IMR-90 (cell line): ENCODE measurements around the gene SLX4IP. TPM values are rescaled to one million over a fixed set of nuclear protein-coding genes. Genes with fewer than 3 reads are reported as not detected.

Experiments
- ATAC-seq: fragments of 200-7000 bp; cut with Tn5 transposase; 2 replicates; pipeline ENCODE4 v1.9.1; 2020; ENCODE audit warnings: low read depth, mild to moderate bottlenecking, moderate library complexity
- BruUV-seq: library from RNA; stranded (reverse); fragments of 400-500 nt; replicated peaks from 2 replicates; lab custom pipeline; 2021; lab: Mats Ljungman, UMichigan
- CTCF ChIA-PET: fragments of 300-600 bp; formaldehyde crosslinking; extraction: SDS; loops from one replicate; lab custom pipeline; 2021; ENCODE audit warnings: antibody characterized with exemption; lab: Yijun Ruan, JAX
- POLR2A ChIA-PET: fragments of 300-600 bp; sonication (Branson Sonifier 250); formaldehyde crosslinking; loops from one replicate; lab custom pipeline; 2022; ENCODE audit warnings: antibody characterized with exemption; ENCODE audit not compliant: unreplicated experiment; lab: Charles Lee
- DNase-seq: peaks from one replicate; pipeline ENCODE4 v3.0.0; 2013
- H2AFZ ChIP-seq: replicated peaks from 2 replicates; pipeline ENCODE3; 2013; ENCODE audit warnings: low read length, mild to moderate bottlenecking; ENCODE audit not compliant: poor library complexity
- H2AK5ac ChIP-seq: 2 replicates; pipeline ENCODE4 v1.6.1; 2013; ENCODE audit warnings: low read depth, low read length, inconsistent platforms
- H2AK9ac ChIP-seq: replicated peaks from 2 replicates; pipeline ENCODE3; 2013; ENCODE audit warnings: mild to moderate bottlenecking, low read depth, low read length, moderate library complexity; ENCODE audit not compliant: poor library complexity
- H2BK120ac ChIP-seq: 2 replicates; pipeline ENCODE4 v1.6.1; 2013; ENCODE audit warnings: low read depth, low read length, inconsistent platforms
- H2BK15ac ChIP-seq: 3 replicates; pipeline ENCODE4 v1.6.1; 2013; ENCODE audit warnings: low read depth, low read length, inconsistent platforms
- H2BK20ac ChIP-seq: 2 replicates; pipeline ENCODE4 v1.6.1; 2013; ENCODE audit warnings: low read depth, mild to moderate bottlenecking, inconsistent platforms, low read length, moderate library complexity
- H2BK5ac ChIP-seq: 2 replicates; pipeline ENCODE4 v1.6.1; 2013; ENCODE audit warnings: mild to moderate bottlenecking, low read depth, low read length, inconsistent platforms; ENCODE audit not compliant: poor library complexity, severe bottlenecking
- H3K14ac ChIP-seq: replicated peaks from 2 replicates; pipeline ENCODE4 v1.6.1; 2013; ENCODE audit warnings: low read depth, low read length, inconsistent platforms
- H3K18ac ChIP-seq: 2 replicates; pipeline ENCODE4 v1.6.1; 2013; ENCODE audit warnings: low read depth, low read length, control low read depth
- H3K23ac ChIP-seq: 2 replicates; pipeline ENCODE4 v1.6.1; 2013; ENCODE audit warnings: low read depth, low read length, inconsistent platforms
- H3K27ac ChIP-seq: 2 replicates; pipeline ENCODE4 v1.5.1; 2013; ENCODE audit warnings: mild to moderate bottlenecking, control low read depth, low read length; ENCODE audit not compliant: insufficient read depth
- H3K27me3 ChIP-seq: 2 replicates; pipeline ENCODE4 v1.6.1; 2013; ENCODE audit warnings: low read length; ENCODE audit not compliant: control insufficient read depth, insufficient read depth
- H3K36me3 ChIP-seq: 2 replicates; pipeline ENCODE4 v1.6.1; 2013; ENCODE audit warnings: low read length, mixed read lengths; ENCODE audit not compliant: control insufficient read depth, insufficient read depth
- H3K4ac ChIP-seq: 2 replicates; pipeline ENCODE4 v1.6.1; 2013; ENCODE audit warnings: low read depth, low read length, inconsistent platforms
- H3K4me1 ChIP-seq: 2 replicates; pipeline ENCODE4 v1.6.1; 2013; ENCODE audit warnings: low read length, mixed read lengths; ENCODE audit not compliant: control insufficient read depth, insufficient read depth
- H3K4me2 ChIP-seq: 2 replicates; pipeline ENCODE4 v1.6.1; 2013; ENCODE audit warnings: low read depth, mild to moderate bottlenecking, control low read depth, low read length, moderate library complexity
- H3K4me3 ChIP-seq: 2 replicates; pipeline ENCODE4 v1.5.1; 2013; ENCODE audit warnings: low read depth, mild to moderate bottlenecking, control low read depth, low read length, moderate library complexity; ENCODE audit not compliant: insufficient read depth
- H3K56ac ChIP-seq: 2 replicates; pipeline ENCODE4 v1.6.1; 2013; ENCODE audit warnings: low read length, inconsistent platforms; ENCODE audit not compliant: insufficient read depth; ENCODE audit errors: extremely low read depth
- H3K79me1 ChIP-seq, 2 experiments: 2 replicates each; pipeline ENCODE4 v1.6.1; 2013; ENCODE audit warnings: low read length in 2 of 2, inconsistent platforms in 1 of 2, low read depth in 1 of 2
- H3K9ac ChIP-seq: 2 replicates; pipeline ENCODE4 v1.6.1; 2013; ENCODE audit warnings: low read depth, low read length, control low read depth
- H3K9me1 ChIP-seq: 2 replicates; pipeline ENCODE4 v1.6.1; 2013; ENCODE audit warnings: low read length, inconsistent platforms; ENCODE audit not compliant: insufficient read depth
- H3K9me3 ChIP-seq: 2 replicates; pipeline ENCODE4 v1.6.1; 2013; ENCODE audit warnings: low read length; ENCODE audit not compliant: control insufficient read depth, insufficient read depth
- H4K20me1 ChIP-seq: 2 replicates; pipeline ENCODE4 v1.6.1; 2013; ENCODE audit warnings: low read length, inconsistent platforms; ENCODE audit not compliant: insufficient read depth
- H4K5ac ChIP-seq: 2 replicates; pipeline ENCODE4 v1.6.1; 2013; ENCODE audit warnings: mild to moderate bottlenecking, low read depth, low read length, control low read depth
- H4K8ac ChIP-seq, 2 experiments: 2 replicates each; pipeline ENCODE4 v1.6.1; 2013; ENCODE audit warnings: low read depth in 2 of 2, low read length in 2 of 2, control low read depth in 1 of 2, inconsistent platforms in 1 of 2
- H4K91ac ChIP-seq: 2 replicates; pipeline ENCODE4 v1.6.1; 2013; ENCODE audit warnings: low read depth, low read length, inconsistent platforms; ENCODE audit not compliant: insufficient read depth
- BHLHE40 ChIP-seq: fragments of 150-350 bp; IDR thresholded peaks from 2 replicates; pipeline ENCODE4 v1.6.1; 2016; ENCODE audit warnings: mild to moderate bottlenecking, low read depth, low read length
- FOS ChIP-seq: fragments of 150-350 bp; IDR thresholded peaks from 2 replicates; pipeline ENCODE4 v1.6.1; 2016; ENCODE audit warnings: low read depth, low read length
- MAFK ChIP-seq: IDR thresholded peaks from 2 replicates; pipeline ENCODE4 v1.6.1; 2012; ENCODE audit warnings: low read depth, low read length, improper control_type of control experiment
- MXI1 ChIP-seq: IDR thresholded peaks from 2 replicates; pipeline ENCODE4 v1.6.1; 2012; ENCODE audit warnings: low read depth, mild to moderate bottlenecking, low read length, moderate library complexity, borderline replicate concordance
- POLR2A ChIP-seq: IDR thresholded peaks from 2 replicates; pipeline ENCODE4 v1.6.1; 2012; ENCODE audit warnings: mild to moderate bottlenecking, low read depth, low read length
- SMC3 ChIP-seq: fragments of 150-350 bp; IDR thresholded peaks from 2 replicates; pipeline ENCODE4 v1.6.1; 2016; ENCODE audit warnings: low read depth, mild to moderate bottlenecking, antibody characterized with exemption, low read length, moderate library complexity
- WGBS, 2 experiments: methylation state at CpG; one replicate each; pipeline versions ENCODE4 v1.1.5 to v1.1.7; 2013; ENCODE audit warnings: missing lambda C conversion rate in 2 of 2; ENCODE audit not compliant: insufficient read length in 1 of 2; ENCODE audit errors: extremely low coverage in 2 of 2; 5-methylcytosine and 5-hydroxymethylcytosine counted together
- dilution Hi-C: fragments of 300-500 bp; cut with HindIII; formaldehyde crosslinking; loops from one replicate; pipeline ENCODE4 v1.14.3; 2018; ENCODE audit warnings: low sequenced_read_pairs; ENCODE audit not compliant: unreplicated experiment
- in situ Hi-C: fragments of 300-500 bp; cut with MboI; formaldehyde crosslinking; loops from 3 replicates; pipeline ENCODE4 v1.14.3; 2019; ENCODE audit warnings: low sequenced_read_pairs, inconsistent platforms, mixed read lengths
- intact Hi-C: fragments of 100-400 bp; cut with micrococcal nuclease; formaldehyde crosslinking; loops from 2 replicates; pipeline ENCODE4 v1.10.0; 2022
- polyA plus RNA-seq, 3 experiments: library from polyadenylated mRNA; depleted of rRNA; stranded (reverse); fragments of >200 nt; gene quantifications; 2 replicates each; pipeline ENCODE4 v1.2.3, GENCODE V29; 2012; ENCODE audit warnings: low replicate concordance in 1 of 3
- total RNA-seq: library from RNA; depleted of rRNA; stranded (reverse); fragments of >200 nt; gene quantifications from 2 replicates; pipeline ENCODE4 v1.2.3, GENCODE V29; 2012

Gene SLX4IP
- total and polyA plus RNA-seq, 2 of the 4 experiments (the other 2 are of a cell fraction), result 1.3 to 5.9 TPM

GRCh38 chr20:10555865-10556308 lies 120.8 kb downstream of the SLX4IP start:
- Histone ChIP-seq H2BK120ac (peak overlapping the region; percentile 45), H3K56ac (no peak overlapping the region), H4K20me1 (no peaks in the 10 kb centered on the region; the same call in 1 of the 2 replicates), H2AK5ac (0 out of 2 replicates have a peak overlapping the region, but pooled peaks have one; percentile 41), H3K36me3 (no peaks in the 10 kb centered on the region), H3K27ac (no peak overlapping the region), H4K91ac (no peak overlapping the region; the same call in 1 of the 2 replicates), H3K4ac (peak overlapping the region; percentile 61; the same call in 1 of the 2 replicates), H3K4me2 (peak overlapping the region; percentile 8; the same call in 1 of the 2 replicates), H3K4me3 (no peak overlapping the region), H4K8ac (no peak overlapping the region; a peak in 1 of 4 replicates), H4K5ac (no peak overlapping the region), H3K9ac (no peak overlapping the region), H2AK9ac (no peak overlapping the region), H3K14ac (0 out of 2 replicates have a peak overlapping the region, but pooled peaks have one; percentile 47), H3K9me3 (no peaks in the 10 kb centered on the region), H2BK15ac (peak overlapping the region; percentile 57; the same call in 1 of the 3 replicates), H3K23ac (no peak overlapping the region), H2AFZ (no peak overlapping the region), H3K9me1 (peaks cover 3% of the 10 kb centered on the region), H3K18ac (no peak overlapping the region), H3K79me1 (peaks cover 4 to 9% of the 10 kb centered on the region in 2 experiments; a peak in 2 of 4 replicates), H2BK5ac (no peak overlapping the region), H2BK20ac (peak overlapping the region; percentile 27; the same call in 1 of the 2 replicates), H3K4me1 (peaks cover 17% of the 10 kb centered on the region), H3K27me3 (no peaks in the 10 kb centered on the region)
- dilution Hi-C loops, result no loop called here
- TF ChIP-seq MAFK, result peak; percentile 32; the same call in 1 of the 2 replicates
- no peak for TF ChIP-seq SMC3
- no peak for TF ChIP-seq FOS
- no peak for TF ChIP-seq POLR2A
- TF ChIP-seq MXI1, result no peak
- no peak for TF ChIP-seq BHLHE40
- POLR2A ChIA-PET, result no interaction called here
- WGBS, 2 experiments, result 78% methylated on average over 3 of the region's 5 CpGs; no CpG with 5 or more reads in 1 of the 2 experiments
- peak; percentile 16; the same call in 1 of the 2 replicates for ATAC-seq
- CTCF ChIA-PET, result interaction anchor here (0.9 to 1.4 kb wide), 2 partner anchors 106 to 115 kb away, joined by 3 read pairs; no protein-coding TSS in a partner anchor
- BruUV-seq, result no TSS peak
- DNase-seq, result peak; percentile 66
- intact Hi-C loops, result loop anchor here (5.0 to 10.0 kb wide), 5 partner anchors 96 to 799 kb away; no protein-coding TSS in a partner anchor
- in situ Hi-C loops, result no loop called here
